Testis (tissue), 2 donors: ENCODE measurements around the gene CFAP299.

Source experiments
- POLR2A ChIP-seq: fragments of 450-650 bp; IDR thresholded peaks from one replicate; pipeline ENCODE4 v1.6.1; 2017; ENCODE audit warnings: antibody characterized with exemption, mild to moderate bottlenecking, moderate library complexity
- TF ChIP-seq, protein P1 (sequence below), 3 experiments: fragments of 450-650 bp in 2 of 3; fragments of 200-600 bp in 1 of 3; sonication (generic) in 1 of 3; IDR thresholded peaks; one replicate each; pipeline ENCODE4 v1.5.1; 2016 to 2019; ENCODE audit warnings: antibody characterized with exemption in 3 of 3, mild to moderate bottlenecking in 2 of 3, moderate library complexity in 1 of 3

DNA sequence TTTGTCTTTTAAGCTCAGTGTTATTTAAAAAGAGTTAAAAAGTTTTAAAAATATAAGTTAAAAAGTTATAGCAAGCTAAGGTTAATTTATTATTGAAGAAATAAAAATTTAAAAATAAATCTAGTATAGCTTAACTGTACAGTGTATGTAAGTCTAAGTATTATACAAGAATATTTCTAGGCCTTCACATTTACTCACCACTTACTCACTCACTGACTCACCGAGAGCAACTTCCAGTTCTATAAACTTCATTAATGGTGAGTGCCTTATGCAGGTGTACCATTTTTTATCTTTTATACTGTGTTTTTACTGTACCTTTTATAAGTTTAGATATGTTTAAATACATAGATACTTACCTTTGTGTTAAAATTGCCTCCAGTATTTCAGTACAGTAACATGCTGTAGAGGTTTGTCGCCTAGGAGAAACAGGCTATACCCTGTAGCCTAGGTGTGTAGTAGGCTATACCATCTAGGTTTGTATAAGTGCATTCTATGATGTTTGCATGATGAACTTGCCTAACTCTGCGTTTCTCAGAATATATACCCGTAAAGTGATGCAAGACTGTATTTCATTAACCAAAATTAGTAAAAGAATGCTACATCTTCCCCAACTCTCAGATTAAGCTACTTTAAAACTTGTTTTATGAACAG lies 202.9 kb downstream of the CFAP299 start:
- TF ChIP-seq, protein P1, sequence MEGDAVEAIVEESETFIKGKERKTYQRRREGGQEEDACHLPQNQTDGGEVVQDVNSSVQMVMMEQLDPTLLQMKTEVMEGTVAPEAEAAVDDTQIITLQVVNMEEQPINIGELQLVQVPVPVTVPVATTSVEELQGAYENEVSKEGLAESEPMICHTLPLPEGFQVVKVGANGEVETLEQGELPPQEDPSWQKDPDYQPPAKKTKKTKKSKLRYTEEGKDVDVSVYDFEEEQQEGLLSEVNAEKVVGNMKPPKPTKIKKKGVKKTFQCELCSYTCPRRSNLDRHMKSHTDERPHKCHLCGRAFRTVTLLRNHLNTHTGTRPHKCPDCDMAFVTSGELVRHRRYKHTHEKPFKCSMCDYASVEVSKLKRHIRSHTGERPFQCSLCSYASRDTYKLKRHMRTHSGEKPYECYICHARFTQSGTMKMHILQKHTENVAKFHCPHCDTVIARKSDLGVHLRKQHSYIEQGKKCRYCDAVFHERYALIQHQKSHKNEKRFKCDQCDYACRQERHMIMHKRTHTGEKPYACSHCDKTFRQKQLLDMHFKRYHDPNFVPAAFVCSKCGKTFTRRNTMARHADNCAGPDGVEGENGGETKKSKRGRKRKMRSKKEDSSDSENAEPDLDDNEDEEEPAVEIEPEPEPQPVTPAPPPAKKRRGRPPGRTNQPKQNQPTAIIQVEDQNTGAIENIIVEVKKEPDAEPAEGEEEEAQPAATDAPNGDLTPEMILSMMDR (IDR thresholded peaks at IDR 0.05) = no peak
- TF ChIP-seq POLR2A = no peak
